Fibroblast of mammary gland (primary cell): Measurements from ENCODE around the gene EBF3.

ENCODE experiments used
- DNase-seq: peaks from one replicate; pipeline ENCODE4 v3.0.0-alpha.2; 2010; ENCODE audit warnings: low read depth
- H3K4me3 ChIP-seq: 2 replicates; pipeline ENCODE4 v1.5.1; 2011; ENCODE audit warnings: low read depth, mild to moderate bottlenecking, low read length, moderate library complexity; ENCODE audit not compliant: control insufficient read depth
- TF ChIP-seq, protein P1 (sequence below): conservative IDR thresholded peaks from 2 replicates; pipeline ENCODE4 v1.5.1; 2011; ENCODE audit warnings: low read depth, low read length, inconsistent platforms; ENCODE audit not compliant: control insufficient read depth, insufficient read depth

EBF3 gene

GRCh38 chr10:129846991-129847391 is 117.1 kb downstream of the EBF3 start:
- no peak for DNase-seq
- TF ChIP-seq, protein P1, sequence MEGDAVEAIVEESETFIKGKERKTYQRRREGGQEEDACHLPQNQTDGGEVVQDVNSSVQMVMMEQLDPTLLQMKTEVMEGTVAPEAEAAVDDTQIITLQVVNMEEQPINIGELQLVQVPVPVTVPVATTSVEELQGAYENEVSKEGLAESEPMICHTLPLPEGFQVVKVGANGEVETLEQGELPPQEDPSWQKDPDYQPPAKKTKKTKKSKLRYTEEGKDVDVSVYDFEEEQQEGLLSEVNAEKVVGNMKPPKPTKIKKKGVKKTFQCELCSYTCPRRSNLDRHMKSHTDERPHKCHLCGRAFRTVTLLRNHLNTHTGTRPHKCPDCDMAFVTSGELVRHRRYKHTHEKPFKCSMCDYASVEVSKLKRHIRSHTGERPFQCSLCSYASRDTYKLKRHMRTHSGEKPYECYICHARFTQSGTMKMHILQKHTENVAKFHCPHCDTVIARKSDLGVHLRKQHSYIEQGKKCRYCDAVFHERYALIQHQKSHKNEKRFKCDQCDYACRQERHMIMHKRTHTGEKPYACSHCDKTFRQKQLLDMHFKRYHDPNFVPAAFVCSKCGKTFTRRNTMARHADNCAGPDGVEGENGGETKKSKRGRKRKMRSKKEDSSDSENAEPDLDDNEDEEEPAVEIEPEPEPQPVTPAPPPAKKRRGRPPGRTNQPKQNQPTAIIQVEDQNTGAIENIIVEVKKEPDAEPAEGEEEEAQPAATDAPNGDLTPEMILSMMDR: no peak
- H3K4me3 ChIP-seq: no peak overlapping the region

DNA sequence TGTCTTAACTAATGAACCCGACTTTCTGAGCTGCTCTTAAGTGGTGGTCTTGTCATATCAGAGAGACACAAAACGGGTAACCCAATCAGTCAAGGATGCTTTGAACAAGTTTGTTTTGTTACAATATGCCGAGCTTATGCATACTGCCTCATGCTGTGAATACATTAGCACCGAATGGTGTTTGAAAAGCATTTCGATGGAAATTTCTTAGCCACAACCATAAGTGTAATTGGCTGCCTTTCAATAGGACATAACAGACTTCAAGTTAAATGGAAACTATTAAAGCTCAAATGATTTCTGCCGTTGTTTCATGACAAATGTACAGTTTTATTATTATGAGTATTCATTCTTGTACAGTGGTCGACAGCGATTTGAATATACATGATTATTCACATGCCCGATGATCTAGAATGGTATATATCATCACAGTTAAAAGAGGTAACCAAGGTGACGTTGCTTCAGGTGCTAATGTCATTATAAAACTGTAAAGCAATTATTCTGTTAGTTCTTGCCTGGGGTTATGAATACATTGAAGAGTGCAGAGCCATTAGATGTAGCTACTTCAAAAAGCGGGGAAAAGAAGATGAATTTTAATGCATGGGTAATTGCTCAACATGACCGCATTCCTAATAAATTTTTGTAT is 118.8 kb downstream of the EBF3 start:
- no peak overlapping the region for H3K4me3 ChIP-seq
- TF ChIP-seq, protein P1: no peak
- DNase-seq: no peak

GRCh38 chr10:129844216-129844766 is 119.8 kb downstream of the EBF3 start:
- no peak for DNase-seq
- TF ChIP-seq, protein P1: no peak
- H3K4me3 ChIP-seq: no peak overlapping the region

DNA sequence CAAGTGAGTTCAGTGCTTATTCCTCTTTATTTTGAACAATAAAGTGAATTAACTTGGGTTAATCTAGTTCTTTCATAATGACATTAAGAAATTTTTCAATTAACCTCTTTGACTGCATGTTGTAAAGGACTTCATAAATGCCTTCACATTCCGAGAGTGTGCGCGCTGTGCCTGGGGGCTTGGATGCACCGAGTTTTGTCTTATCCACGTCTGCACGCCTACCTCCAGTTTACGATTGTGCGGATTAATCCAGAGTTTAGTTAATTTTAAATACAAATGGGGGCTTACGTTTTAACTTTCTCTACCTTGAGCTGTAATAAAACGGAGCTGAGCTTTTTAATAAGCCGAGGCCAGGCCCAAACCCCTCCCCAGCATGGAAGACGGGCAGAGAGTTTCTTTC is 120.4 kb downstream of the EBF3 start:
- no peak for DNase-seq
- H3K4me3 ChIP-seq: no peak overlapping the region
- TF ChIP-seq, protein P1: no peak

DNA sequence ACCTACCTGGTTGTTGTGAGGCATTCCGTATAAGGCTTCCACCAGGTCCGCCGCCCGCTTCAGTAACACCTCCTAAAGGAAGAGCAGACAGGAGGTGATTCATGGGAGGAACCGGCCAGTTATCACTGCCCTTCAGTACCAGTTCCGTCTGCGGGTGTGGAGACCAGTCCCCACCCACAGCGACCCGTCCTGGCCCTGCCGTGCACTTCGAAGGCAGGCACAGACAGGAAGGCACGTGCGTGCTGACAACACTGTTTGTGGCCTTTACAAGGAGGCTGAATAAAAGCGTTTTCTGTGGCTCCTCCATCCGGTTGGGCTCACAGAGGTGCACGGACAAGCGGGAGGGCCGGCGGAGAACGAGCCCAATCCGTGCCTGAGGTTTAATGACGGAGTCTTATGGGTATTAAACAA is 120.9 kb downstream of the EBF3 start:
- TF ChIP-seq, protein P1: no peak
- no peak overlapping the region for H3K4me3 ChIP-seq
- no peak for DNase-seq

DNA sequence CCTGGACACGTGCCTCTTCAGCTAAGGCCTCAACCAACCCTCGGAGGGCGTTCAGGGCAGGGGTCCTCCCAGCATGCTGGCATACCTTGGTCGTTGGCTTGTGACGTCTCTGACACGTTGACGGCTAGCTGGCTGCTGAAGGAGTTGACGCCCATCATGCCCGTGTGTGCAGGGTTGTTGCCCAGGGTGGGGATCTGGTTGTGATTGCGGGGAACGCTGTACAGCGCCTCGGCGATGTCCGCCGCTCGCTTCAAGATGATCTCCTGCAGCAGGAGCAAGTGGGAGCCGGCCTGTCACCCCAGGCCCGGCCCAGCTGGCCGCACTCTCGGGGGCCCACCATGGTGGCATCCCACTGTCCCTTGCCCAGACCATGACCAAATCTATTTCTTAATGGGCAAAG is 122.0 kb downstream of the EBF3 start:
- H3K4me3 ChIP-seq: no peak overlapping the region
- TF ChIP-seq, protein P1: no peak
- no peak for DNase-seq
